Liver (tissue), 9 donors: ENCODE measurements around the gene ZBTB4. TPM values are rescaled to one million over a fixed set of nuclear protein-coding genes. Genes with fewer than 3 reads are reported as not detected.
"Not testable (repeated sequence)": the region's sequence is repeated elsewhere in the genome, so short reads cannot be mapped to it uniquely, and the experiment has no call there.

Experiments used
- DNase-seq: peaks from one replicate; pipeline ENCODE4 v3.0.0-alpha.2; 2017; ENCODE audit warnings: low spot score
- H3K27ac ChIP-seq, 2 donors: one replicate each; pipeline ENCODE4 v1.7.0; 2013; ENCODE audit warnings: inconsistent platforms in 2 of 2, low read length in 2 of 2, control low read depth in 1 of 2, low read depth in 1 of 2, mild to moderate bottlenecking in 1 of 2
- H3K27me3 ChIP-seq, 4 donors: one replicate each; pipeline versions ENCODE4 v1.6.1 to v1.7.0; 2013; ENCODE audit warnings: low read length in 3 of 4, inconsistent platforms in 1 of 4, mild to moderate bottlenecking in 1 of 4, moderate library complexity in 1 of 4; ENCODE audit not compliant: control insufficient read depth in 4 of 4, insufficient read depth in 4 of 4
- H3K36me3 ChIP-seq, 4 donors: one replicate each; pipeline versions ENCODE4 v1.6.1 to v1.7.0; 2013; ENCODE audit warnings: low read length in 3 of 4, mild to moderate bottlenecking in 3 of 4, low read depth in 1 of 4, moderate library complexity in 1 of 4; ENCODE audit not compliant: control insufficient read depth in 4 of 4, insufficient read depth in 3 of 4
- H3K4me1 ChIP-seq, 4 donors: one replicate each; pipeline versions ENCODE4 v1.6.1 to v1.7.0; 2013; ENCODE audit warnings: low read length in 3 of 4, mild to moderate bottlenecking in 3 of 4, moderate library complexity in 1 of 4; ENCODE audit not compliant: control insufficient read depth in 4 of 4, insufficient read depth in 4 of 4
- H3K4me3 ChIP-seq, 3 donors: one replicate each; pipeline versions ENCODE4 v1.6.1 to v1.7.0; 2013; ENCODE audit warnings: low read length in 3 of 3, control low read depth in 1 of 3, low read depth in 1 of 3, mild to moderate bottlenecking in 1 of 3
- H3K9ac ChIP-seq, 2 donors: one replicate each; pipeline ENCODE4 v1.7.0; 2013; ENCODE audit warnings: low read length in 2 of 2, mild to moderate bottlenecking in 2 of 2, moderate library complexity in 2 of 2, control low read depth in 1 of 2, low read depth in 1 of 2
- H3K9me3 ChIP-seq, 4 donors: one replicate each; pipeline versions ENCODE4 v1.6.1 to v1.7.0; 2013; ENCODE audit warnings: low read length in 3 of 4; ENCODE audit not compliant: control insufficient read depth in 4 of 4
- EGR1 ChIP-seq, 2 donors: IDR thresholded peaks; 2 replicates each; pipeline ENCODE4 v1.6.1; 2016 to 2018; ENCODE audit warnings: antibody characterized with exemption in 2 of 2, low read depth in 2 of 2
- FOXA2 ChIP-seq: IDR thresholded peaks from 2 replicates; pipeline ENCODE4 v1.6.1; 2016; ENCODE audit warnings: antibody characterized with exemption
- GABPA ChIP-seq, 2 donors: IDR thresholded peaks in 1 of 2; conservative IDR thresholded peaks in 1 of 2; 2 replicates each; pipeline ENCODE4 v1.6.1; 2016; ENCODE audit warnings: antibody characterized with exemption in 2 of 2, mild to moderate bottlenecking in 1 of 2, moderate library complexity in 1 of 2
- HNF4A ChIP-seq, 2 donors: conservative IDR thresholded peaks; 2 replicates each; pipeline ENCODE4 v1.6.1; 2016; ENCODE audit warnings: antibody characterized with exemption in 2 of 2, mild to moderate bottlenecking in 2 of 2
- HNF4G ChIP-seq: IDR thresholded peaks from 2 replicates; pipeline ENCODE4 v1.6.1; 2016; ENCODE audit warnings: antibody characterized with exemption
- NR2F2 ChIP-seq: IDR thresholded peaks from 2 replicates; pipeline ENCODE4 v1.6.1; 2016; ENCODE audit warnings: antibody characterized with exemption
- RAD21 ChIP-seq, 2 donors: IDR thresholded peaks; 2 replicates each; pipeline ENCODE4 v1.6.1; 2016; ENCODE audit warnings: antibody characterized with exemption in 2 of 2, mild to moderate bottlenecking in 2 of 2
- RXRA ChIP-seq, 2 donors: IDR thresholded peaks; 2 replicates each; pipeline ENCODE4 v1.6.1; 2017 to 2018; ENCODE audit warnings: antibody characterized with exemption in 2 of 2, mild to moderate bottlenecking in 1 of 2
- SP1 ChIP-seq: IDR thresholded peaks from 2 replicates; pipeline ENCODE4 v1.6.1; 2018; ENCODE audit warnings: antibody characterized with exemption, mild to moderate bottlenecking
- YY1 ChIP-seq: IDR thresholded peaks from 2 replicates; pipeline ENCODE4 v1.6.1; 2016; ENCODE audit warnings: antibody characterized with exemption, mild to moderate bottlenecking
- WGBS: extraction: QIAGEN DNeasy Blood & Tissue Kit; methylation state at CpG from one replicate; pipeline ENCODE4 v1.1.7; 2013; 5-methylcytosine and 5-hydroxymethylcytosine counted together
- polyA plus RNA-seq, 2 donors: library from polyadenylated mRNA; stranded (reverse) in 1 of 2; unstranded in 1 of 2; fragments of 200-250 nt in 1 of 2; fragments of >200 nt in 1 of 2; fragmentation: Nextera tagmentation in 1 of 2; extraction: Ambion mirVana in 1 of 2; gene quantifications; one replicate each; pipeline versions ENCODE4 v1.2.1 to v1.2.3, GENCODE V29; 2013 to 2015
- total RNA-seq, 2 donors: library from RNA; depleted of rRNA; stranded (reverse); fragments of >200 nt; gene quantifications; one replicate each; pipeline ENCODE4 v1.2.3, GENCODE V29; 2014
- TF ChIP-seq, protein P1 (sequence below): IDR thresholded peaks from 2 replicates; pipeline ENCODE4 v1.6.1; 2016; ENCODE audit warnings: antibody characterized with exemption
- TF ChIP-seq, protein P2 (sequence below): IDR thresholded peaks from 2 replicates; pipeline ENCODE4 v1.6.1; 2016; ENCODE audit warnings: antibody characterized with exemption
- TF ChIP-seq, protein P3 (sequence below): fragments of 150-350 bp; IDR thresholded peaks from 2 replicates; pipeline ENCODE4 v1.5.1; 2017; ENCODE audit warnings: improper control_type of control experiment, low read depth, low read length; ENCODE audit not compliant: missing input control
- TF ChIP-seq, protein P4 (sequence below): IDR thresholded peaks from 2 replicates; pipeline ENCODE4 v1.6.1; 2016; ENCODE audit warnings: antibody characterized with exemption, mild to moderate bottlenecking
- donor health status: healthy.
- donor health status: healthy.
- donor health status: healthy.
- donor health status: healthy.
- donor health status: healthy.

The ZBTB4 gene
- total and polyA plus RNA-seq, 4 donors = 1.5 to 6.0 (median 5.1) TPM

DNA sequence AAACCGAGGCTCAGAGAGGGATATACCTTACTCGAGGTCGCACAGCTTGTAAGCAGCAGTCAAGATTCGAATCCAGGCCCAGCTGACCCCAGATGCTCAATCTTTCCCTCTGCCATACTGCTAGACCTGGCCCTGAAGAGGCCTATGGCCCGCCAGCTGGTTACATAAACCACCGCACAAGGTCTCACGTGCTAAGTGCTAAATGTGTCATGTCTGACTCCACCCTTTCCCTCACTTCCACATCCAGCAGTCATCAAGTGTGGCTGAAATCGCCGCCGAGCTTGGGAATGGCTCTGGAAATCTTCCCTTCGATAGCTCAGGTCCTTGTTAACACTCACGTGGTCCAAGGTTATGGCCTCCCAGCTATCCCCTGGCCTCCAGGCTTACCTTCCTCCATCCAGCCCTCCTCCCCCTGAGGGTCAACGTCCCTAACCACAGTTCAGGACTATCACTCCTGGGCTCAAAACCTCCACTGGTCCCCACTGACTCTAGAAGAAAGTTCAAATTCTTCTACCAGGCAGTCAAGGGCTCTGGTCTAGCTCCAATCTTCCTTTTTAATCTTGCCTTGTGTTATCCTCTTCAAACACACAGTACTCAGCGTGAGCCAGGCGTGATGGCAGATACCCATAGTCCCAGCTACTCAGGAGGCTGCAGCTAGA lies 3.5 kb downstream of the ZBTB4 start:
- H3K9ac ChIP-seq = no peak overlapping the region

DNA sequence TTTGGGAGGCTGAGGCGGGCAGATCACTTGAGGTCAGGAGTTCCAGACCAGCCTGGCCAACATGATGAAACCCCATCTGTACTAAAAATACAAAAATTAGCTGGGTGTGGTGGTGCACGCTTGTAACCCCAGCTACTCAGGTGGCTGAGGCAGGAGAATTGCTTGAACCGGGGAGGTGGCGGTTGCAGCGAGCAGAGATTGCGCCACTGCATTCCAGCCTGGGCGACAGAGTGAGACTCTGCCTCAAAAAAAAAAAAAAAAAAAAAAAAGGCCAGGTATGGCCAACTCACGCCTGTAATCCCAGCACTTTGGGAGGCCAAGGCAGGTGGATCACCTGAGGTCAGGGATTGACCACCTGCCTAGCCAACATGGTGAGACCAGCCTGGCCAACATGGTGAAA lies 4.7 kb downstream of the ZBTB4 start:
- not testable (repeated sequence) for H3K9ac ChIP-seq, DNase-seq, H3K9me3 ChIP-seq, H3K36me3 ChIP-seq, H3K27me3 ChIP-seq, H3K4me3 ChIP-seq
- Histone ChIP-seq H3K27ac (peak overlapping the region in 1 of 2 donors; percentile 11), H3K4me1 (peaks cover 14 to 54% (median 35%) of the 10 kb centered on the region in 4 donors)
- 47% methylated on average over 8 of the region's 8 CpGs for WGBS
- TF ChIP-seq RXRA (IDR thresholded peaks at IDR 0.05) (peak; percentile 52 to 80), SP1 (peak; percentile 44), HNF4A (conservative IDR thresholded peaks at IDR 0.05) (peak in 1 of 2 donors; percentile 25)

More for the DNA sequence above, 3.5 kb downstream of the ZBTB4 start:
- Histone ChIP-seq H3K4me1 (peaks cover 13 to 53% (median 38%) of the 10 kb centered on the region in 4 donors), H3K4me3 (no peak overlapping the region), H3K27ac (peak overlapping the region in 1 of 2 donors; percentile 14), H3K27me3 (no peaks in the 10 kb centered on the region), H3K9me3 (no peaks in the 10 kb centered on the region), H3K36me3 (no peaks in the 10 kb centered on the region)
- WGBS = 74% methylated on average over 15 of the region's 15 CpGs
- DNase-seq = peak; percentile 57
- no peak for TF ChIP-seq HNF4A (conservative IDR thresholded peaks at IDR 0.05)
- no peak for TF ChIP-seq EGR1 (IDR thresholded peaks at IDR 0.05; ENCODE audit: low read depth in 2 of 2)
- no peak for TF ChIP-seq HNF4G
- TF ChIP-seq FOXA2 = no peak
- TF ChIP-seq, protein P1, sequence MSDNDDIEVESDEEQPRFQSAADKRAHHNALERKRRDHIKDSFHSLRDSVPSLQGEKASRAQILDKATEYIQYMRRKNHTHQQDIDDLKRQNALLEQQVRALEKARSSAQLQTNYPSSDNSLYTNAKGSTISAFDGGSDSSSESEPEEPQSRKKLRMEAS = no peak
- TF ChIP-seq, protein P2, sequence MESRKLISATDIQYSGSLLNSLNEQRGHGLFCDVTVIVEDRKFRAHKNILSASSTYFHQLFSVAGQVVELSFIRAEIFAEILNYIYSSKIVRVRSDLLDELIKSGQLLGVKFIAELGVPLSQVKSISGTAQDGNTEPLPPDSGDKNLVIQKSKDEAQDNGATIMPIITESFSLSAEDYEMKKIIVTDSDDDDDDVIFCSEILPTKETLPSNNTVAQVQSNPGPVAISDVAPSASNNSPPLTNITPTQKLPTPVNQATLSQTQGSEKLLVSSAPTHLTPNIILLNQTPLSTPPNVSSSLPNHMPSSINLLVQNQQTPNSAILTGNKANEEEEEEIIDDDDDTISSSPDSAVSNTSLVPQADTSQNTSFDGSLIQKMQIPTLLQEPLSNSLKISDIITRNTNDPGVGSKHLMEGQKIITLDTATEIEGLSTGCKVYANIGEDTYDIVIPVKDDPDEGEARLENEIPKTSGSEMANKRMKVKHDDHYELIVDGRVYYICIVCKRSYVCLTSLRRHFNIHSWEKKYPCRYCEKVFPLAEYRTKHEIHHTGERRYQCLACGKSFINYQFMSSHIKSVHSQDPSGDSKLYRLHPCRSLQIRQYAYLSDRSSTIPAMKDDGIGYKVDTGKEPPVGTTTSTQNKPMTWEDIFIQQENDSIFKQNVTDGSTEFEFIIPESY = no peak
- TF ChIP-seq YY1 = no peak
- TF ChIP-seq, protein P3, sequence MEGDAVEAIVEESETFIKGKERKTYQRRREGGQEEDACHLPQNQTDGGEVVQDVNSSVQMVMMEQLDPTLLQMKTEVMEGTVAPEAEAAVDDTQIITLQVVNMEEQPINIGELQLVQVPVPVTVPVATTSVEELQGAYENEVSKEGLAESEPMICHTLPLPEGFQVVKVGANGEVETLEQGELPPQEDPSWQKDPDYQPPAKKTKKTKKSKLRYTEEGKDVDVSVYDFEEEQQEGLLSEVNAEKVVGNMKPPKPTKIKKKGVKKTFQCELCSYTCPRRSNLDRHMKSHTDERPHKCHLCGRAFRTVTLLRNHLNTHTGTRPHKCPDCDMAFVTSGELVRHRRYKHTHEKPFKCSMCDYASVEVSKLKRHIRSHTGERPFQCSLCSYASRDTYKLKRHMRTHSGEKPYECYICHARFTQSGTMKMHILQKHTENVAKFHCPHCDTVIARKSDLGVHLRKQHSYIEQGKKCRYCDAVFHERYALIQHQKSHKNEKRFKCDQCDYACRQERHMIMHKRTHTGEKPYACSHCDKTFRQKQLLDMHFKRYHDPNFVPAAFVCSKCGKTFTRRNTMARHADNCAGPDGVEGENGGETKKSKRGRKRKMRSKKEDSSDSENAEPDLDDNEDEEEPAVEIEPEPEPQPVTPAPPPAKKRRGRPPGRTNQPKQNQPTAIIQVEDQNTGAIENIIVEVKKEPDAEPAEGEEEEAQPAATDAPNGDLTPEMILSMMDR = no peak
- no peak for TF ChIP-seq NR2F2
- TF ChIP-seq RAD21 (IDR thresholded peaks at IDR 0.05) = no peak
- no peak for TF ChIP-seq GABPA (IDR thresholded peaks at IDR 0.05 in 1 of 2, conservative IDR thresholded peaks at IDR 0.05 in 1 of 2)

DNA sequence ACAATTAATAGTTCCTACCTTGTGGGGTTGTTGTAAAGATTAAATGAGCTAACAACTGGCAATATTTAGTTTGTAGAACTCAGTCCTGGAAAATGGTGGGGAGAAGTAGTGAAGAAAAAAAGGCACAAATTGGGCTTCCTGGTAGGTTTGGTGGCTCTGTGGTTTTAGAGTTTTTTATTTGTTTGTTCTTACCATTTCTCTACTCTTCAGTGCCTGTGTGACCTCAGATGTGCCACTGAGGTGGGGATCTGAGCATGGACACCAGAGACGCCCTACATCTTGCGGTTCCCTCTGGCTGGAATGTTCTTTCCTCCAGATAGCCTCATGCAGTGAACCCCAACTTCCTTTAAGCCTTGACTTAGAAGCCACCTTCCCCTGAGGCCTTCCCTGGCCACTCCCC lies 7.7 kb downstream of the ZBTB4 start:
- Histone ChIP-seq H3K4me1 (peaks cover 15 to 45% (median 24%) of the 10 kb centered on the region in 4 donors), H3K27me3 (no peaks in the 10 kb centered on the region), H3K27ac (no peak overlapping the region), H3K9ac (no peak overlapping the region), H3K9me3 (no peaks in the 10 kb centered on the region), H3K4me3 (no peak overlapping the region), H3K36me3 (no peaks in the 10 kb centered on the region)
- no peak for DNase-seq
- 81% methylated on average over 2 of the region's 2 CpGs for WGBS
- TF ChIP-seq, protein P4, sequence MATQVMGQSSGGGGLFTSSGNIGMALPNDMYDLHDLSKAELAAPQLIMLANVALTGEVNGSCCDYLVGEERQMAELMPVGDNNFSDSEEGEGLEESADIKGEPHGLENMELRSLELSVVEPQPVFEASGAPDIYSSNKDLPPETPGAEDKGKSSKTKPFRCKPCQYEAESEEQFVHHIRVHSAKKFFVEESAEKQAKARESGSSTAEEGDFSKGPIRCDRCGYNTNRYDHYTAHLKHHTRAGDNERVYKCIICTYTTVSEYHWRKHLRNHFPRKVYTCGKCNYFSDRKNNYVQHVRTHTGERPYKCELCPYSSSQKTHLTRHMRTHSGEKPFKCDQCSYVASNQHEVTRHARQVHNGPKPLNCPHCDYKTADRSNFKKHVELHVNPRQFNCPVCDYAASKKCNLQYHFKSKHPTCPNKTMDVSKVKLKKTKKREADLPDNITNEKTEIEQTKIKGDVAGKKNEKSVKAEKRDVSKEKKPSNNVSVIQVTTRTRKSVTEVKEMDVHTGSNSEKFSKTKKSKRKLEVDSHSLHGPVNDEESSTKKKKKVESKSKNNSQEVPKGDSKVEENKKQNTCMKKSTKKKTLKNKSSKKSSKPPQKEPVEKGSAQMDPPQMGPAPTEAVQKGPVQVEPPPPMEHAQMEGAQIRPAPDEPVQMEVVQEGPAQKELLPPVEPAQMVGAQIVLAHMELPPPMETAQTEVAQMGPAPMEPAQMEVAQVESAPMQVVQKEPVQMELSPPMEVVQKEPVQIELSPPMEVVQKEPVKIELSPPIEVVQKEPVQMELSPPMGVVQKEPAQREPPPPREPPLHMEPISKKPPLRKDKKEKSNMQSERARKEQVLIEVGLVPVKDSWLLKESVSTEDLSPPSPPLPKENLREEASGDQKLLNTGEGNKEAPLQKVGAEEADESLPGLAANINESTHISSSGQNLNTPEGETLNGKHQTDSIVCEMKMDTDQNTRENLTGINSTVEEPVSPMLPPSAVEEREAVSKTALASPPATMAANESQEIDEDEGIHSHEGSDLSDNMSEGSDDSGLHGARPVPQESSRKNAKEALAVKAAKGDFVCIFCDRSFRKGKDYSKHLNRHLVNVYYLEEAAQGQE = no peak
